Lower lobe of right lung (tissue), 2 donors: ENCODE measurements around the gene OR2V2. TPM values are rescaled to one million over a fixed set of nuclear protein-coding genes. Genes with fewer than 3 reads are reported as not detected.
A peak's percentile ranks its signal among the peaks of the same experiment; 100 is the strongest.

ENCODE experiments used
- ATAC-seq, 2 donors: fragments of 200-7000 bp; cut with Tn5 transposase; one replicate each; pipeline ENCODE4 v1.9.1; 2020 to 2022; ENCODE audit warnings: mild to moderate bottlenecking in 2 of 2, moderate library complexity in 2 of 2
- DNase-seq: peaks from one replicate; pipeline ENCODE4 v3.0.0-alpha.2; 2020
- H3K27ac ChIP-seq: fragments of 200-600 bp; one replicate; pipeline ENCODE4 v1.8.0; 2022
- H3K27me3 ChIP-seq: fragments of 200-600 bp; one replicate; pipeline ENCODE4 v1.8.0; 2022; ENCODE audit warnings: low read depth
- H3K36me3 ChIP-seq: fragments of 200-600 bp; one replicate; pipeline ENCODE4 v1.8.0; 2022; ENCODE audit warnings: mild to moderate bottlenecking
- H3K4me1 ChIP-seq: fragments of 200-600 bp; one replicate; pipeline ENCODE4 v1.8.0; 2022
- H3K4me3 ChIP-seq: fragments of 200-600 bp; one replicate; pipeline ENCODE4 v1.8.0; 2022; ENCODE audit warnings: mild to moderate bottlenecking
- H3K9me3 ChIP-seq: fragments of 200-600 bp; one replicate; pipeline ENCODE4 v1.8.0; 2022
- CTCF ChIP-seq: fragments of 200-600 bp; IDR thresholded peaks from one replicate; pipeline ENCODE4 v1.8.0; 2022; ENCODE audit warnings: antibody characterized with exemption, mild to moderate bottlenecking
- intact Hi-C: fragments of 100-400 bp; cut with DNase I; formaldehyde crosslinking; loops from one replicate; pipeline ENCODE4 v1.11.0; 2022
- total RNA-seq: library from RNA; stranded (reverse); fragmentation: NEBNext Ultra II Directional; extraction: Animal tissue kit (Norgen Biotek cat#: 25700); gene quantifications from one replicate; pipeline ENCODE4 v1.2.1, GENCODE V29; 2021
- donor health status: DM: no; HTN: yes; CAD: no; lungs with severe emphysema.

Gene OR2V2
- total RNA-seq, 1 donor from 2014 or later: not detected

GRCh38 chr5:181133083-181133482, 14.3 kb upstream of the OR2V2 start:
- no peak overlapping the region for H3K4me3 ChIP-seq
- TF ChIP-seq CTCF: no peak
- DNase-seq (no peak), ATAC-seq (no peak)
- H3K27me3 ChIP-seq: peaks cover 6% of the 10 kb centered on the region
- H3K4me1 ChIP-seq: no peaks in the 10 kb centered on the region
- no peaks in the 10 kb centered on the region for H3K9me3 ChIP-seq
- intact Hi-C loops: no loop called here
- no peaks in the 10 kb centered on the region for H3K36me3 ChIP-seq
- no peak overlapping the region for H3K27ac ChIP-seq

GRCh38 chr5:181133610-181134231, 13.7 kb upstream of the OR2V2 start:
- no peaks in the 10 kb centered on the region for H3K4me1 ChIP-seq
- no peaks in the 10 kb centered on the region for H3K36me3 ChIP-seq
- TF ChIP-seq CTCF: no peak
- H3K27me3 ChIP-seq: peaks cover under 1% of the 10 kb centered on the region
- DNase-seq (peak; percentile 64), ATAC-seq (no peak)
- H3K27ac ChIP-seq: no peak overlapping the region
- no peaks in the 10 kb centered on the region for H3K9me3 ChIP-seq
- intact Hi-C loops: no loop called here
- H3K4me3 ChIP-seq: no peak overlapping the region

GRCh38 chr5:181134259-181134658, 13.1 kb upstream of the OR2V2 start:
- no peak overlapping the region for H3K27ac ChIP-seq
- no peak for TF ChIP-seq CTCF
- intact Hi-C loops: no loop called here
- H3K4me3 ChIP-seq: no peak overlapping the region
- H3K27me3 ChIP-seq: no peaks in the 10 kb centered on the region
- H3K9me3 ChIP-seq: no peaks in the 10 kb centered on the region
- H3K4me1 ChIP-seq: no peaks in the 10 kb centered on the region
- ATAC-seq (no peak), DNase-seq (no peak)
- no peaks in the 10 kb centered on the region for H3K36me3 ChIP-seq

GRCh38 chr5:181136361-181136955, 10.9 kb upstream of the OR2V2 start:
- no peaks in the 10 kb centered on the region for H3K27me3 ChIP-seq
- no peaks in the 10 kb centered on the region for H3K4me1 ChIP-seq
- TF ChIP-seq CTCF: no peak
- ATAC-seq (no peak), DNase-seq (no peak)
- H3K9me3 ChIP-seq: no peaks in the 10 kb centered on the region
- H3K36me3 ChIP-seq: no peaks in the 10 kb centered on the region
- no peak overlapping the region for H3K27ac ChIP-seq
- no peak overlapping the region for H3K4me3 ChIP-seq
- intact Hi-C loops: no loop called here

- DNase-seq (no peak), ATAC-seq (no peak)
- TF ChIP-seq CTCF: no peak
- Histone ChIP-seq H3K4me1 (no peaks in the 10 kb centered on the region), H3K27ac (no peak overlapping the region), H3K27me3 (no peaks in the 10 kb centered on the region), H3K9me3 (no peaks in the 10 kb centered on the region), H3K36me3 (no peaks in the 10 kb centered on the region), H3K4me3 (no peak overlapping the region)
- intact Hi-C loops: no loop called here
Observed at GRCh38 chr5:181138258-181138657, 9.1 kb upstream of the OR2V2 start.
